Panc1 (cell line): ENCODE results near the gene TEX11. TPM values are rescaled to one million over a fixed set of nuclear protein-coding genes. Genes with fewer than 3 reads are reported as not detected.

Experiments used
- ATAC-seq: fragments of 200-7000 bp; cut with Tn5 transposase; 2 replicates; pipeline ENCODE4 v1.9.1; 2020; ENCODE audit warnings: mild to moderate bottlenecking, moderate library complexity
- BruUV-seq: library from RNA; stranded (reverse); fragments of 400-500 nt; replicated peaks from 2 replicates; lab custom pipeline; 2021; lab: Mats Ljungman, UMichigan
- CTCF ChIA-PET: fragments of 300-600 bp; sonication (Branson Sonifier 250); formaldehyde crosslinking; loops from one replicate; lab custom pipeline; 2022; ENCODE audit warnings: antibody characterized with exemption; lab: Charles Lee
- POLR2A ChIA-PET: fragments of 300-600 bp; sonication (Branson Sonifier 250); formaldehyde crosslinking; loops from one replicate; lab custom pipeline; 2022; ENCODE audit warnings: antibody characterized with exemption; lab: Charles Lee
- DNase-seq: peaks from one replicate; pipeline ENCODE4 v3.0.0-alpha.2; 2010; ENCODE audit warnings: low read depth, low spot score
- H3K27ac ChIP-seq: 2 replicates; pipeline ENCODE4 v1.5.1; 2011; ENCODE audit warnings: mild to moderate bottlenecking, low read length, inconsistent platforms
- H3K27me3 ChIP-seq: fragments of 200-500 bp; sonication (Bioruptor generic); 2 replicates; pipeline ENCODE4 v1.6.0; 2014; ENCODE audit warnings: low read length, inconsistent platforms; ENCODE audit not compliant: control insufficient read depth, insufficient read depth
- H3K36me3 ChIP-seq: fragments of 200-500 bp; sonication (Bioruptor generic); 2 replicates; pipeline ENCODE4 v1.5.1; 2014; ENCODE audit warnings: inconsistent platforms, mild to moderate bottlenecking, low read length, moderate library complexity; ENCODE audit not compliant: control insufficient read depth, insufficient read depth
- H3K4me1 ChIP-seq: 2 replicates; pipeline ENCODE4 v1.5.1; 2011; ENCODE audit warnings: inconsistent platforms, mild to moderate bottlenecking, low read length, moderate library complexity; ENCODE audit not compliant: control insufficient read depth, insufficient read depth
- H3K4me3 ChIP-seq, 2 experiments: 2 replicates each; pipeline ENCODE4 v1.5.1; 2011 to 2012; ENCODE audit warnings: low read depth in 2 of 2, low read length in 2 of 2, mild to moderate bottlenecking in 2 of 2, inconsistent platforms in 1 of 2, moderate library complexity in 1 of 2
- H3K9me3 ChIP-seq: fragments of 200-500 bp; sonication (Bioruptor generic); 2 replicates; pipeline ENCODE4 v1.5.1; 2014; ENCODE audit warnings: low read depth, mild to moderate bottlenecking, inconsistent platforms, low read length, moderate library complexity; ENCODE audit not compliant: control insufficient read depth, insufficient read depth
- CTCF ChIP-seq: fragments of 450-650 bp; IDR thresholded peaks from 2 replicates; pipeline ENCODE4 v1.5.1; 2017; ENCODE audit warnings: mild to moderate bottlenecking
- POLR2AphosphoS5 ChIP-seq: IDR thresholded peaks from 2 replicates; pipeline ENCODE4 v1.6.1; 2012; ENCODE audit warnings: mild to moderate bottlenecking, low read depth, low read length, moderate library complexity
- REST ChIP-seq, 2 experiments: IDR thresholded peaks; 2 replicates each; pipeline ENCODE4 v1.6.1; 2011 to 2012; ENCODE audit warnings: low read depth in 2 of 2, control low read depth in 1 of 2, low read length in 1 of 2, mild to moderate bottlenecking in 1 of 2, moderate library complexity in 1 of 2; ENCODE audit not compliant: insufficient read depth in 1 of 2
- SIN3A ChIP-seq: IDR thresholded peaks from 2 replicates; pipeline ENCODE4 v1.6.1; 2012; ENCODE audit warnings: low read depth, mild to moderate bottlenecking, low read length, moderate library complexity, borderline replicate concordance; ENCODE audit not compliant: insufficient read depth
- TCF7L2 ChIP-seq: IDR thresholded peaks from 2 replicates; pipeline ENCODE4 v1.6.1; 2011; ENCODE audit warnings: mild to moderate bottlenecking, low read depth, low read length, inconsistent platforms
- in situ Hi-C: cut with HindIII; loops from 2 replicates; pipeline ENCODE4 v1.10.0; 2016; ENCODE audit warnings: low sequenced_read_pairs, low pct_unique_long_range_greater_than_20kb
- intact Hi-C: fragments of 100-400 bp; cut with micrococcal nuclease; formaldehyde crosslinking; loops from one replicate; pipeline ENCODE4 v1.10.0; 2022; ENCODE audit not compliant: unreplicated experiment
- total RNA-seq: library from RNA; stranded (reverse); gene quantifications from one replicate; pipeline ENCODE4 v1.2.1, GENCODE V29; 2021; ENCODE audit not compliant: unreplicated experiment

The TEX11 gene
- total RNA-seq, 1 experiment from 2014 or later: not detected

- CTCF ChIA-PET: no interaction called here
- DNase-seq (no peak), ATAC-seq (no peak)
- TF ChIP-seq CTCF: no peak
- TF ChIP-seq REST (IDR thresholded peaks at IDR 0.05; ENCODE audit: insufficient read depth in 1 of 2, low read depth in 2 of 2, low read length in 1 of 2): no peak
- no peak for TF ChIP-seq TCF7L2
- TF ChIP-seq POLR2AphosphoS5: no peak
- no peak for TF ChIP-seq SIN3A
- in situ Hi-C loops (no loop called here), intact Hi-C loops (no loop called here)
- BruUV-seq: no TSS peak
- no peaks in the 10 kb centered on the region for H3K4me1 ChIP-seq
- no peaks in the 10 kb centered on the region for H3K36me3 ChIP-seq
- no peak overlapping the region for H3K4me3 ChIP-seq
- POLR2A ChIA-PET: no interaction called here
- no peak overlapping the region for H3K27ac ChIP-seq
- no peaks in the 10 kb centered on the region for H3K9me3 ChIP-seq
- no peaks in the 10 kb centered on the region for H3K27me3 ChIP-seq
Measured at GRCh38 chrX:70509078-70509477, 399.4 kb downstream of the TEX11 start.

- ATAC-seq: no peak
- ChIA-PET POLR2A (no interaction called here), CTCF (no interaction called here)
- no peaks in the 10 kb centered on the region for H3K9me3 ChIP-seq
- in situ Hi-C loops (no loop called here), intact Hi-C loops (no loop called here)
- DNase-seq: no peak
- TF ChIP-seq REST (IDR thresholded peaks at IDR 0.05; ENCODE audit: insufficient read depth in 1 of 2, low read depth in 2 of 2, low read length in 1 of 2) (no peak), POLR2AphosphoS5 (no peak), SIN3A (no peak), TCF7L2 (no peak), CTCF (no peak)
- H3K4me3 ChIP-seq: no peak overlapping the region
- no TSS peak for BruUV-seq
- no peaks in the 10 kb centered on the region for H3K36me3 ChIP-seq
- no peaks in the 10 kb centered on the region for H3K4me1 ChIP-seq
- H3K27ac ChIP-seq: no peak overlapping the region
- H3K27me3 ChIP-seq: no peaks in the 10 kb centered on the region
Measured at GRCh38 chrX:70508296-70508911, 400.1 kb downstream of the TEX11 start.
